HG03342 (cell line): ENCODE data around the gene MFN2.

Experiments
- ATAC-seq: cut with Tn5 transposase; IDR thresholded peaks from one replicate; pipeline ENCODE4 v1.9.1; 2021; ENCODE audit warnings: mild to moderate bottlenecking, moderate library complexity; ENCODE audit not compliant: unreplicated experiment

The MFN2 gene

GRCh38 chr1:11960276-11960675 lies 20.0 kb upstream of the MFN2 start:
- ATAC-seq: no peak

DNA sequence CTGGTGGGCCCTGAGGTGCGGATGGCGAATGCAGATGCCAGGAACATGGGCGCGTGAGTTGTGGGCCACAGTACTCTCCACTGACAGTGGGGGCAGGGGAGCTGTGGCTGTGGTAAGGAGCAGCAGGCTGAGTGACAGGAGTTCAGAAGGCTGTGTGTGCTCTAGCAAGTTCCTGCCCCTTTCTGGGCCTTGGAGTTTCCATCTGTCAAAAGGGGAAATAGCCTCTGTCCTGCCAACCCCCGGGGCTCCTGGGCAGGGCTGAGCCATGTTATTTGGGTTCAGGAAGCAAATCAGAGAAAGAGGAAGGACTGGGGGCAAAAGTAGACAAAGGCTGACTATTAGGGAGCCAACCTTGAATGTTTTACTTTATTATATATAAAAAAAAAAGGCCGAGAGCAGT lies 19.5 kb upstream of the MFN2 start:
- no peak for ATAC-seq

GRCh38 chr1:11961230-11961629 lies 19.0 kb upstream of the MFN2 start:
- no peak for ATAC-seq

DNA sequence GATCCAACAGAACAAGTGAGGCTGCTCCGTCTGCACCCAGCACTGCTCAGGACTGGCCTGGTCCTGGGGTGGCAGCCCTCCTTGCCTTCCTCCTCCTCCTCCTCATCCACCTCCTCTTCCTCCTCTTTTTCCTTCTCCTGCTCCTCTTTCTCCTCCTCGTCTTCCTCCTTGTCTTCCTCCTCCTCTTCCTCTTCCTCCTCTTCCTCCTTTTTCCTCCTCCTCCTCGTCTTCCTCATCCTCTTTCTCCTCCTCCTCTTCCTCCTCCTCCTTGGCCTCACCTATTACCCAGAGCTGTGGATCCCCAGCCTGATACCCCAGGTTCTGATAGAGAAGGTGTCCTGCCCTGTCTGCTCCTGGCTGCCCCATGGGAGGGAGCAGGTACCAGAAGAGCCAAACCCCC lies 16.6 kb upstream of the MFN2 start:
- ATAC-seq: no peak

GRCh38 chr1:11964656-11965055 lies 15.6 kb upstream of the MFN2 start:
- ATAC-seq: no peak

DNA sequence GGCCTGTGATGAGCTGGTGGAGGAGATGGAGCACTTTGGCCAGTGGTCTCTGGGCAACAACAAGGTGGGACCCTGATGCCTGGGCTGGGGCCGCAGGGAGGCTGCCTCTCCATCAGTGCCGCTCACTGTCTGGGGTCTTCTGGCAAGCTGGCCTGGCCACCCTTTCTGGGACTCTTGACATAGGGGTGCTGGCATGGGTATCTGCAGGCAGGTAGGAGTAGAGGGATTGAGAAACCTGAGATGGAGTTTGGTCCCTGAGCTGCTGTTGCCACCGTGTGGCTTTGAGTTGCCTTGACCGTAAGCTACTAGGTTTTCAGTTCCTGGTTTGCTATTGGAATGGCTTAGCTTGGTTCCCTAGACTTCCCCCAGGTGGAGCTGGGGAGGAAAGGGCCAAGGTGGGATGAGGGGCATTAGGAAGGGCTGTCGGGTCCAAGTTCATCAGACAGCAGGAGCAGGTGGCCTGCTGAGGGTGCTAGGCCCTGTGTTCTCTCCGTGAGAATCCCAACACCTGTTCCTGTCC lies 13.2 kb upstream of the MFN2 start:
- ATAC-seq: no peak

GRCh38 chr1:11970441-11971185 lies 9.6 kb upstream of the MFN2 start:
- no peak for ATAC-seq

GRCh38 chr1:11977625-11978024 lies 2.6 kb upstream of the MFN2 start:
- no peak for ATAC-seq

DNA sequence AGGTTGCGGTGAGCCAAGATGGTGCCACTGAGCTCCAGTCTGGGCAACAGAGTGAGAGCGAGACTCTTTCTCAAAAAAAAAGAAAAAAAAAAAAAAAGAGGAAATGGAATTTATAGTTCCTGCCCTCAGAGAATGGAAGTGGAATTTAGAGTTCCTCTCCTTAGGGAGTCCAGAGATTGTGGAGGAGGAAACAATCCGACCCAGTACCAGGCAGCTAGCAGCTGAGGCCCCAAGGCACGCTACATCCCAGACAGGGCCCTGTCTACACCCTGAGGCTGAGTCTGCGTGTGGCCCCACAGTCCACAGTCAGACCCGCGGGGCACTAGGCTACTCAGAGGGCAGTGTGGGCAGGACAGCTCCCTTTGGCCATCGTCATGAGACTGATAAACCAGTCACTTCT lies 1.9 kb upstream of the MFN2 start:
- ATAC-seq: no peak

DNA sequence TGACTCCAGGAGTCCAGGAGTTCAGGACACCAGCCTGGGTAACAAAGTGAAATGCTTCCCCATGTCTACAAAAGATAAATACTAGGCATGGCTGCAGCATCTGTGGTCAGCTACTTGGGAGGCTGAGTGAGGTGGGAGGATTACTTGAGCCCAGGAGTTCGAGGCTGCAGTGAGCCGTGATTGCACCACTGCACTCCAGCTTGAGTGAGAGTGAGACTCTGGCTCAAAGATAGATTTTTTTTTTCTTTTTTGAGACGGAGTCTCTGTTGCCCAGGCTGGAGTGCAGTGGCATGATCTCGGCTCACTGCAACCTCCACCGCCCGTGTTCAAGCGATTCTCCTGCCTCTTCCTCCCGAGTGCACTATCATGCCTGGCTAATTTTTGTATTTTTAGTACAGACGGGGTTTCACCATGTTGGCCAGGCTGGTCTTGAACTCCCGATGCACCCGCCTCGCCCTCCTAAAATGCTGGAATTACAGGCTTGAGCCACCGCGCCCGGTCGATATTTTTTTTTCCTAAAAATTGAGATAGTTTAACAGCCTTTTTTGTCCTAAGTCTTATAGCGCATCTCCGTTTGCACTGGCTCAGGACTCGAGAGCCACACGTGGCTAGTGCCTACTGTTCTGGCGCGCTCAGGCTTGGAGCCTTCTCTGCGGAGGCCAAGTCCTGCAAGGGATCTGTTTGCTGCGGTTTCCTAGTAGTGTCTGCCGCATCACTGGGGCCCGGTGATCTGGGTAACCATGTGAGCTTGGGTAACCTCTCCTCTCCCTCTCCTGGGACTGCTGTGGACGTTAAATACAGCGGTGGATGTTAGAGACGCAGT lies 1.0 kb upstream of the MFN2 start:
- ATAC-seq: no peak

DNA sequence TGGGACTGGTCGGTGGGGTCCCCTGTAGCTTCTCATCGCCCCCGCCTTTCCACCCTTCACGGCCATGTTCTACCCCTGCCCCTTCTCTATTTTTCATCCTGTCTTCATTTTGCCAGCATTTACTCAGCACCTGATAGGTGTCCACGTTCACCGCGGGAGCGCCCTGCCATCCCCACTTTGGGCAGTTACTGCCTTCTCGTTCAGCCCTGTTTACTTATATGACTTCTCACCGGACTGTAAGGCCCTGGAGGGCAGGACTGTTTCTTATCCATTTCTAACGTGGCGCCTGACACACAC lies 380 bp downstream of the MFN2 start:
- ATAC-seq: no peak

- ATAC-seq: no peak
Measured at GRCh38 chr1:11981378-11982009, 1.2 kb downstream of the MFN2 start.

GRCh38 chr1:11982010-11982392 lies 1.8 kb downstream of the MFN2 start:
- ATAC-seq: no peak

DNA sequence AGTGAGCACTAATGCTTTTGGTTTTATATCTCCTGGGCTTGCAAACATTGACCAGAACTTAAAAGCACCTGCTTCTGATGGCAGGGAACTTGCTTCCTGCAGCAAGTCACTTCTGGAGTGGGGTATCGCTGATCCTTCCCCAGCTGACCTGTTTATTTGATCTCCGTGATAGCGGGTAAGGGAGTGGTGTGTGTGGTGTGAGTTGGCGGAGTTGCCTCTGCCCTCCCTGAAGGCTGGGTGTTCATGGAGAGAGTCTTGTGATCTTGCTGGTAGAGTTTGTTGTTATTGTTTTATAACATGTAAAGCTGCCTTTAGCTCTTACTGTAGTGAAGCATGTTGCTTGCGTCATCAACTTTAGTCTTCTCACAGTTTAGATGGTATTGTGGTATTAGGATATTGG lies 3.9 kb downstream of the MFN2 start:
- no peak for ATAC-seq

DNA sequence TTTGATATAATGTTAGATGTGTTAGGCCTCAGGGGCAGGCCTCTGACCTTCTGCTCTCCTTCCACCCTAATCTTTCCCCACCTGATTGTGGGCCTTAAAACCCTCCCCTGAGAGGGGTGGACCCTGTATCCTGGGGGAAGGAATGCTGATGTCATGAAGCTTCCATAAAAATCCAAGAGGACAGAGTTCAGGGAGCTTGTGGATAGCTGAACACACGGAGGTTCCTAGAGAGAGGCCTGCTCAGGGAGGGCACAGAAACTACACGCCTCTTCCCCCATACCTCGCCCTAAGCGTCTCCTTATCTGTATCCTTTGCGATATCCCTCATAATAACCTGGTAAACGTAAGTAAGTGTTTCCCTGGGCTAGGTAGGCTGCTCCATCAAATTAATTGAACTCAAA lies 4.3 kb downstream of the MFN2 start:
- no peak for ATAC-seq

DNA sequence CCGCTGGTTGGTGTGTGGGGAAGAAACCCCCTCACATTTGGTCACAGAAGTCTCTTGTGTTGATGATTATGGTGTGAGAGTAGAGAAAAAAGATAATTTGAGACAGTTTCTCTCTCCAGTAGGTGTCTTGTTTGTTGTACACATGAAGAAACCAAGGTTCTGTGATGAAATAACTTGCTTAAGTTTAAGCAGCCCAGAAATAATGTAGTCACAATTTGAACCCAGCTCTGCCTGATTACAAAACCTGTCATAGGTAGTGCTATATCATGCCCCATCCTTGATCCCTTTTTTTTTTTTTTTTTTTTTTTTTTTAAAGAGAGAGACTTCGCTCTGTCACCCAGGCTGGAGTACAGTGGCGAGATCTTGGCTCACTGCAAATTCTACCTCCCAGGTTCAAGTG lies 4.9 kb downstream of the MFN2 start:
- no peak for ATAC-seq

GRCh38 chr1:11985851-11986250 lies 5.6 kb downstream of the MFN2 start:
- ATAC-seq: no peak

- no peak for ATAC-seq
Measured at GRCh38 chr1:11989669-11990068, 9.4 kb downstream of the MFN2 start.

- no peak for ATAC-seq
Measured at GRCh38 chr1:11990303-11991032, 10.2 kb downstream of the MFN2 start.

- ATAC-seq: no peak
Measured at GRCh38 chr1:11991969-11992676, 11.9 kb downstream of the MFN2 start.
